Trophoblast cell (in vitro differentiated cells and primary cell): Measurements from ENCODE around the gene RCOR1.
A peak's percentile ranks its signal among the peaks of the same experiment; 100 is the strongest.
"Not testable (repeated sequence)": the region's sequence is repeated elsewhere in the genome, so short reads cannot be mapped to it uniquely, and the experiment has no call there.

Experiments used
- DNase-seq, 2 donors: peaks; one replicate each; pipeline ENCODE4 v3.0.0-alpha.2; 2016
- H2AFZ ChIP-seq: 2 replicates; pipeline ENCODE4 v1.6.1; 2013; ENCODE audit warnings: low read length, moderate library complexity, mild to moderate bottlenecking; ENCODE audit not compliant: insufficient read depth, poor library complexity
- H2AK5ac ChIP-seq: 2 replicates; pipeline ENCODE4 v1.6.1; 2013; ENCODE audit warnings: mild to moderate bottlenecking, low read length
- H2BK120ac ChIP-seq: 2 replicates; pipeline ENCODE4 v1.6.1; 2013; ENCODE audit warnings: low read length, mild to moderate bottlenecking, moderate library complexity; ENCODE audit not compliant: insufficient read depth, poor library complexity
- H2BK12ac ChIP-seq: 2 replicates; pipeline ENCODE4 v1.6.1; 2013; ENCODE audit warnings: mild to moderate bottlenecking, low read length, moderate library complexity
- H2BK5ac ChIP-seq: 2 replicates; pipeline ENCODE4 v1.6.1; 2013; ENCODE audit warnings: low read length, low read depth, moderate library complexity, mild to moderate bottlenecking; ENCODE audit not compliant: poor library complexity
- H3K14ac ChIP-seq: 2 replicates; pipeline ENCODE4 v1.6.1; 2013; ENCODE audit warnings: mild to moderate bottlenecking, low read length
- H3K18ac ChIP-seq: 2 replicates; pipeline ENCODE4 v1.6.1; 2013; ENCODE audit warnings: mild to moderate bottlenecking, low read length
- H3K23ac ChIP-seq: 2 replicates; pipeline ENCODE4 v1.6.1; 2013; ENCODE audit warnings: low read length
- H3K27ac ChIP-seq: 2 replicates; pipeline ENCODE4 v1.5.1; 2013; ENCODE audit warnings: low read depth, mild to moderate bottlenecking, inconsistent platforms, low read length, moderate library complexity
- H3K27me3 ChIP-seq: 2 replicates; pipeline ENCODE4 v1.6.1; 2013; ENCODE audit warnings: inconsistent platforms, mild to moderate bottlenecking, low read length, moderate library complexity; ENCODE audit not compliant: insufficient read depth
- H3K36me3 ChIP-seq, 2 experiments: 1 replicate in 1 of 2; 2 replicates in 1 of 2; pipeline ENCODE4 v1.6.1; 2013; ENCODE audit warnings: low read length in 2 of 2, mild to moderate bottlenecking in 2 of 2, moderate library complexity in 1 of 2; ENCODE audit not compliant: insufficient read depth in 2 of 2, control insufficient read depth in 1 of 2
- H3K4ac ChIP-seq: 2 replicates; pipeline ENCODE4 v1.6.1; 2013; ENCODE audit warnings: low read depth, mild to moderate bottlenecking, low read length, moderate library complexity
- H3K4me1 ChIP-seq, 2 experiments: 1 replicate in 1 of 2; 2 replicates in 1 of 2; pipeline ENCODE4 v1.6.1; 2013; ENCODE audit warnings: low read length in 2 of 2, mild to moderate bottlenecking in 2 of 2, moderate library complexity in 1 of 2; ENCODE audit not compliant: insufficient read depth in 2 of 2, control insufficient read depth in 1 of 2
- H3K4me2 ChIP-seq: 2 replicates; pipeline ENCODE4 v1.6.1; 2013; ENCODE audit warnings: inconsistent platforms, mild to moderate bottlenecking, low read length, moderate library complexity
- H3K4me3 ChIP-seq: 2 replicates; pipeline ENCODE4 v1.5.1; 2013; ENCODE audit warnings: mild to moderate bottlenecking, low read depth, low read length, inconsistent platforms
- H3K79me1 ChIP-seq: one replicate; pipeline ENCODE4 v1.6.1; 2013; ENCODE audit warnings: low read length
- H3K79me2 ChIP-seq: 2 replicates; pipeline ENCODE4 v1.6.1; 2013; ENCODE audit warnings: low read length, mild to moderate bottlenecking; ENCODE audit not compliant: control insufficient read depth, insufficient read depth, poor library complexity
- H3K9ac ChIP-seq: 2 replicates; pipeline ENCODE4 v1.6.1; 2013; ENCODE audit warnings: mild to moderate bottlenecking, low read length
- H3K9me3 ChIP-seq: 2 replicates; pipeline ENCODE4 v1.6.1; 2013; ENCODE audit warnings: low read depth, mild to moderate bottlenecking, control low read depth, inconsistent platforms, low read length; ENCODE audit not compliant: insufficient read depth
- H4K12ac ChIP-seq: 2 replicates; pipeline ENCODE4 v1.6.1; 2013; ENCODE audit warnings: low read depth, mild to moderate bottlenecking, low read length, moderate library complexity
- H4K8ac ChIP-seq: 2 replicates; pipeline ENCODE4 v1.6.1; 2013; ENCODE audit warnings: low read depth, mild to moderate bottlenecking, low read length, moderate library complexity
- H4K91ac ChIP-seq: one replicate; pipeline ENCODE4 v1.6.1; 2013; ENCODE audit warnings: low read depth, mild to moderate bottlenecking, low read length, moderate library complexity
- WGBS: extraction: QIAGEN DNeasy Blood & Tissue Kit; methylation state at CpG from one replicate; pipeline ENCODE4 v1.1.7; 2013; ENCODE audit warnings: missing lambda C conversion rate; ENCODE audit not compliant: insufficient read length, insufficient coverage; ENCODE audit errors: extremely low coverage; 5-methylcytosine and 5-hydroxymethylcytosine counted together

Gene RCOR1

DNA sequence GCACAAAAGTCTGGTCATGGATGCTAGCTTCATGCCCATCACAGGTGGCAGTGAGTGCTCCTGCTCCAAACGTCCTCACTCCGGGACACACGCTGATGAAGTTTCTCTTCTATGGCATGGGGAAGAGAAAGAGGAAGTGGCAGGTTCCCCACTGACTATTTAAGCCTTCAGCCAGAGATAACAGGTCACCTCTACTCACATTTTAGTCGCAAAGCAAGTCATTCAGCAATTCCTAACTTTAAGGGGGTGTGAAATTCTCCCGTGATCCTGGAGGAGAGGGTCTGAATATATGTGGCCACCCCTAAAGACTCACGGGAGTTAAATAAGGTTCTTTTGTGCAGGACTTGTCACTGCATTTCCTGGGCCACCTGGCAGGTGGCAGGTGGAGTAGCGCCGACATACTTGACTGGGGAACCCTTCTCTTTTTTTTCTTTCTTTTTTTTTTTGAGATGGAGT lies 18.8 kb upstream of the RCOR1 start:
- H3K36me3 ChIP-seq: no peaks in the 10 kb centered on the region
- H4K91ac ChIP-seq: peak overlapping the region; percentile 70
- H3K9me3 ChIP-seq: no peaks in the 10 kb centered on the region
- H2BK120ac ChIP-seq: peak overlapping the region; percentile 47
- H3K4ac ChIP-seq: no peak overlapping the region
- H3K4me1 ChIP-seq: peaks cover 24 to 35% of the 10 kb centered on the region in 2 experiments
- no CpG with 5 or more reads among the region's 8 CpGs for WGBS
- H2AK5ac ChIP-seq: peak overlapping the region; percentile 64
- H3K14ac ChIP-seq: no peak overlapping the region
- H2AFZ ChIP-seq: no peak overlapping the region
- DNase-seq: no peak
- H3K4me3 ChIP-seq: no peak overlapping the region
- H3K27me3 ChIP-seq: no peaks in the 10 kb centered on the region
- H2BK12ac ChIP-seq: peak overlapping the region; percentile 93
- H3K23ac ChIP-seq: no peak overlapping the region
- peaks cover 35% of the 10 kb centered on the region for H3K79me1 ChIP-seq
- H2BK5ac ChIP-seq: no peak overlapping the region
- no peak overlapping the region for H4K8ac ChIP-seq
- no peak overlapping the region for H3K18ac ChIP-seq
- no peak overlapping the region for H3K27ac ChIP-seq
- no peak overlapping the region for H3K9ac ChIP-seq
- no peak overlapping the region for H4K12ac ChIP-seq
- H3K4me2 ChIP-seq: no peak overlapping the region
- H3K79me2 ChIP-seq: peaks cover 5% of the 10 kb centered on the region

DNA sequence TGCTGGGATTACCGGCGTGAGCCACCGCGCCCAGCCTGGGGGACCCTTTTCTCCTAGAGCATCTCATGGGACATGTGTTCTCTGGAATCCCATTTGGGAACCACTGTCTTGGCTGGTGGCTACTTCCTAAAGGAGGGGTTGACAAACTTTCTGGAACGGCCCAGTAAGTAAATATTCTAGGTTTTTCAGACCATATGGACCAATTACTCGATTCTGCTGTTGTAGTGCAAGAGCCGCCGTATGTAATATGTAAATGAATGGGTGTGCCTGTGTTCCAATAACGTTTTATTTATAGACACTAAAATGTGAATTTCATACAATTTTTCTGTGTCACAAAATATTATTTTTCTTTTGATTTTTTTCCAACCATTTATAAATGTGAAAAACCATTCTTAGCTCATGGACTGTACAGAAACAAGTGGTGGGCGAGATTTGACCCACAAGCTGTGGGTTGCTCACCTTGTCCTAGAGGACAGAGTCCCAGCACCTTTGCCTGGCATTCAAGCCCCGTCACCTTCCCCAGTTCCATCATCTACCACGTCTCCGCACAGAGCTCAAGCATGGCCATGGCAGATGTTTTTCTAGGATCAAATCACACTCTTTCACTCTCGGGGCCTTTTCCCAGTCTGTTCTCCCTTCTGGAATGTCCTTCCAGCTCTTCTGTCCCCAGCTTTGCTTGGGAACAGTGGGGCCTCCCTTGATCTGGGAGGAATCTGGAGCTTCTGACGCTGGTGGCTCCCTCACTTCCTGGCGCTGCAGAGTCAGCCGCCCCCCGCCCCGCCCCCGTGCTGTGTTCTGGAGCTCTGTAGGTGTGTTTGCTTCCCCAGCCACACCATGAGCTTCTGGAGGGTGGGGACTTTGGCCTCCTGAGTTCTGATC lies 17.9 kb upstream of the RCOR1 start:
- peak in 1 of 2 donors; percentile 31 for DNase-seq
- peaks cover 36% of the 10 kb centered on the region for H3K79me1 ChIP-seq
- H2AK5ac ChIP-seq: peak overlapping the region; percentile 99
- peak overlapping the region; percentile 97 for H3K14ac ChIP-seq
- WGBS: no CpG with 5 or more reads among the region's 20 CpGs
- H2BK120ac ChIP-seq: peak overlapping the region; percentile 99
- H3K18ac ChIP-seq: peak overlapping the region; percentile 96
- peak overlapping the region; percentile 70 for H4K12ac ChIP-seq
- peak overlapping the region; percentile 78 for H2AFZ ChIP-seq
- H3K4me1 ChIP-seq: peaks cover 25 to 37% of the 10 kb centered on the region in 2 experiments
- H3K9ac ChIP-seq: peak overlapping the region; percentile 50
- no peak overlapping the region for H3K4me3 ChIP-seq
- no peaks in the 10 kb centered on the region for H3K36me3 ChIP-seq
- H3K27me3 ChIP-seq: no peaks in the 10 kb centered on the region
- H4K8ac ChIP-seq: peak overlapping the region; percentile 98
- peaks cover 5% of the 10 kb centered on the region for H3K79me2 ChIP-seq
- peak overlapping the region; percentile 98 for H3K27ac ChIP-seq
- no peaks in the 10 kb centered on the region for H3K9me3 ChIP-seq
- no peak overlapping the region for H3K23ac ChIP-seq
- peak overlapping the region; percentile 54 for H3K4me2 ChIP-seq
- H2BK5ac ChIP-seq: peak overlapping the region; percentile 98
- H2BK12ac ChIP-seq: peak overlapping the region; percentile 99
- peak overlapping the region; percentile 97 for H3K4ac ChIP-seq
- H4K91ac ChIP-seq: peak overlapping the region; percentile 100

DNA sequence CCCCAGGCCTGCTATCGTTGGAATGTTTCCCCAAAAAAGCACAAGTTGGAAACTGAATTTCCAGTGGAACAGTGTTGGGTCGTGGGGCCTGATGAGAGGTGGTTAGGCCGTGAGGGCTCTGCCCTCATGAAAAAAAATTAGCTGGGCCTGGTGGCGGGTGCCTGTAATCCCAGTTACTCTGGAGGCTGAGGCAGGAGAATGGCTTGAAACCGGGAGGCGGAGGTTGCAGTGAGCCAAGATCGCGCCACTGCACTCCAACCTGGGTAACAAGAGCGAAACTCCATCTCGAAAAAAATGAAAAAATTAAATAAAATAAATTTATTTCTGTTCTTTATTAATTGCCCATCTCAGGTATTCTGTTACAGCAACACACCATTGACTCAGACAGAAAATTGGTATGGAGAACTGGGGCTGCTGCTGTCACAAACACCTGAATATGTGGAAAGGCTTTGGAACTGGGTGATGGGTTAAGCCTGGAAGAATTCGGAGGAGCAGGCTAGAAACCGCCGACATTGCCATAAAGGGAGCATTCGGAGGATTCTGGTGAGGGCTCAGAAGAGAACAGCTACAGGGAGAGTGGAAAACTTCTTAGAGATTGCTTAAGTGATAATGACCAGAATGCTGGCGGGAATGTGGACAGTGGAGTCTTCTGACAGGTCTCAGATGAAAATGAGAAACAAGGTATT lies 17.1 kb upstream of the RCOR1 start:
- no peak overlapping the region for H3K23ac ChIP-seq

DNA sequence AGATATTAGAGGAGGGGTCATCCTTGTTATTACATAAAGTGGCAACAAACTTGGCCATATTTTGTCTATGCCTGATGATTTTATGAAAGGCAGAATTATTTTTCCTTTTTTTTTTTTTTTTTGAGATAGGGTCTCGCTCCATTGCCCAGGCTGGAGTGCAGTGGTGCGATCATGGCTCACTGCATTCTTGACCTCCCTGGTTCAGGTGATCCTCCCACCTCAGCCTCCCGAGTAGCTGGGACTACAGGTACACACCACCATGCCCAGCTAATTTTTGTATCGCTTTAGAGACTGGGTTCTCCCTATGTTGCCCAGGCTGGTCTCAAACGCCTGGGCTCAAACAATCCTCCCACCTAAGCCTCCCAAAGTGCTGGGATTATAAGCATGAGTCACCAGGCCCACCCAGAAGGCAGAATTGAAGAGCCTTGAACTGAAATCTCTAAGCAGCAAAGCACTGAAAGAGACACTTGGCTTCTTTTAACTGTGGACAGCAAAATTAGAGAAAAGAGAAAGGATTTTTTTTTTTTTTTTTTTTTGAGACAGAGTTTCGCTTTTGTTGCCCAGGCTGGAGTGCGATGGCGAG lies 16.5 kb upstream of the RCOR1 start:
- Histone ChIP-seq H2BK12ac (peak overlapping the region; percentile 91), H3K27ac (peak overlapping the region; percentile 98), H4K8ac (peak overlapping the region; percentile 50), H4K91ac (peak overlapping the region; percentile 85), H3K4me1 (peaks cover 35 to 47% of the 10 kb centered on the region in 2 experiments), H3K14ac (peak overlapping the region; percentile 86), H3K4ac (peak overlapping the region; percentile 19), H3K18ac (peak overlapping the region; percentile 73), H2AK5ac (peak overlapping the region; percentile 96), H2BK120ac (peak overlapping the region; percentile 94), H3K79me1 (peaks cover 46% of the 10 kb centered on the region), H2BK5ac (peak overlapping the region; percentile 80)
- H3K79me2 ChIP-seq, H3K4me2 ChIP-seq, H3K9ac ChIP-seq, H3K23ac ChIP-seq, H3K9me3 ChIP-seq, H3K36me3 ChIP-seq, H2AFZ ChIP-seq, H4K12ac ChIP-seq, H3K27me3 ChIP-seq, H3K4me3 ChIP-seq: not testable (repeated sequence)
- no CpG with 5 or more reads among the region's 8 CpGs for WGBS
- peak in 1 of 2 donors; percentile 53 for DNase-seq

More for the DNA sequence above, 17.1 kb upstream of the RCOR1 start:
- no CpG with 5 or more reads among the region's 15 CpGs for WGBS
- peak overlapping the region; percentile 78 for H2BK12ac ChIP-seq
- H3K14ac ChIP-seq: peak overlapping the region; percentile 97
- H2BK120ac ChIP-seq: peak overlapping the region; percentile 99
- H4K91ac ChIP-seq: peak overlapping the region; percentile 100
- peaks cover 32 to 43% of the 10 kb centered on the region in 2 experiments for H3K4me1 ChIP-seq
- H3K27ac ChIP-seq: peak overlapping the region; percentile 98
- H3K4me3 ChIP-seq: no peak overlapping the region
- H3K4me2 ChIP-seq: peak overlapping the region; percentile 24
- no peak overlapping the region for H3K9ac ChIP-seq
- H3K18ac ChIP-seq: peak overlapping the region; percentile 96
- H3K36me3 ChIP-seq: no peaks in the 10 kb centered on the region
- peaks cover 43% of the 10 kb centered on the region for H3K79me1 ChIP-seq
- H4K8ac ChIP-seq: peak overlapping the region; percentile 98
- peak overlapping the region; percentile 70 for H4K12ac ChIP-seq
- H3K4ac ChIP-seq: peak overlapping the region; percentile 95
- no peaks in the 10 kb centered on the region for H3K27me3 ChIP-seq
- H2BK5ac ChIP-seq: peak overlapping the region; percentile 98
- peaks cover 5% of the 10 kb centered on the region for H3K79me2 ChIP-seq
- no peak overlapping the region for H2AK5ac ChIP-seq
- H3K9me3 ChIP-seq: no peaks in the 10 kb centered on the region
- peak overlapping the region; percentile 78 for H2AFZ ChIP-seq
- peak; percentile 96 to 99 for DNase-seq
